ENCODE results near the gene NBEA. TPM values are rescaled to one million over a fixed set of nuclear protein-coding genes. Genes with fewer than 3 reads are reported as not detected.

The NBEA gene
- total RNA-seq, 1 donor from 2014 or later = 3.9 TPM

DNA sequence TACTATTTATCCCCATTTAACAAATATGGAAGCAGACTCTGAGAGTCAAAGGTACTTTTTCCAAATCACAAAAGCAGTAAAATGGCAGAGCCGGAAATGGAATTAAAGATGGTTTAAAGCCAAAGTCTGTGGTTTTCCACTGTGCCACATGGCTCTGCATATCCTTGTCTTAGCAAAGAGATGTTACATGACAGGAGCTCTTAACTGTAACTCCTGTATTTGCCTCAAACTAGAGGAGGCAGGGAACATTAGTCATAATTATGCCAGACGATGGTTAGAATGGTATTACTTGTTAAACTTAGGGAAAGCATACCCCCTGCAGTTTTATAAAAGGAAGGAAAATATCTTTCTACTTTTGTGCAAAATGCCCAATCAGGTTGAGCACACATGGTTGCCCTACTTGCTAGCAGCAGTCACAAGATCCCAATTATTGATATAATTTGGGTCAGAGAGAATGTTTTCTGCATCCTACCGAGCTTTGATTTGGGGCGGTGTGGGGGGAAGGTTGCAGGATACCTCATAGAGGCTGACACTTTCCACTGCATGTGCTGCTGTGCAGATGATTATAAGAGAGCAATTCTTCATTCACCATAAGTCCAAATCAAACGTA lies 576.4 kb downstream of the NBEA start:
- Mint-ChIP-seq H3K9me3 (no peaks in the 10 kb centered on the region), H3K36me3 (ENCODE audit: low read depth) (no peaks in the 10 kb centered on the region), H3K4me1 (no peaks in the 10 kb centered on the region), H3K27me3 (no peaks in the 10 kb centered on the region), H3K4me3 (no peak overlapping the region), H3K27ac (no peak overlapping the region)
- intact Hi-C loops (cut with micrococcal nuclease) = no loop called here
- CTCF ChIA-PET = no interaction called here
- ATAC-seq (ENCODE audit: low read depth) (no peak), DNase-seq (no peak)
- TF ChIP-seq, protein P1, sequence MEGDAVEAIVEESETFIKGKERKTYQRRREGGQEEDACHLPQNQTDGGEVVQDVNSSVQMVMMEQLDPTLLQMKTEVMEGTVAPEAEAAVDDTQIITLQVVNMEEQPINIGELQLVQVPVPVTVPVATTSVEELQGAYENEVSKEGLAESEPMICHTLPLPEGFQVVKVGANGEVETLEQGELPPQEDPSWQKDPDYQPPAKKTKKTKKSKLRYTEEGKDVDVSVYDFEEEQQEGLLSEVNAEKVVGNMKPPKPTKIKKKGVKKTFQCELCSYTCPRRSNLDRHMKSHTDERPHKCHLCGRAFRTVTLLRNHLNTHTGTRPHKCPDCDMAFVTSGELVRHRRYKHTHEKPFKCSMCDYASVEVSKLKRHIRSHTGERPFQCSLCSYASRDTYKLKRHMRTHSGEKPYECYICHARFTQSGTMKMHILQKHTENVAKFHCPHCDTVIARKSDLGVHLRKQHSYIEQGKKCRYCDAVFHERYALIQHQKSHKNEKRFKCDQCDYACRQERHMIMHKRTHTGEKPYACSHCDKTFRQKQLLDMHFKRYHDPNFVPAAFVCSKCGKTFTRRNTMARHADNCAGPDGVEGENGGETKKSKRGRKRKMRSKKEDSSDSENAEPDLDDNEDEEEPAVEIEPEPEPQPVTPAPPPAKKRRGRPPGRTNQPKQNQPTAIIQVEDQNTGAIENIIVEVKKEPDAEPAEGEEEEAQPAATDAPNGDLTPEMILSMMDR (IDR thresholded peaks at IDR 0.05) = no peak
- POLR2A ChIA-PET = no interaction called here

DNA sequence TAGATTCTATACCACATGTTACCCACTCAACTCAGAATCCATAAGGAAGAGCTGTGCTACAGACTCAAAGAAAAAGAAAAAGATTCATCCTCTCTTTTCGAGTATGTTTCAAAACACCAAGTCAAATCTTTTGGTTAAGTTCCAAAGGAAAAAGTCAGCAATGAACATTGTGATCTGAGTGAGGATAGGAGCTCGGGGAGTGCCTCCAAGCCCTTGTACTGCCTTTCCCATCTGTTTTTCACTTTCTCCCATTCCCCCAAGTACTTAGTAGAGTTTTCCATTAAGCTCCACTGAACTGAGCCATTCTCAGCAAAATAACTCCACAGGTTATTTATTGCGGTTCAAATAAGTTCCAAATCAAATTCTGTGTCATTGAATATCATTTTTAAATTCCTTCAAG lies 582.1 kb downstream of the NBEA start:
- intact Hi-C loops (cut with micrococcal nuclease) = no loop called here
- no peak for DNase-seq
- Mint-ChIP-seq H3K36me3 (ENCODE audit: low read depth) (no peaks in the 10 kb centered on the region), H3K9me3 (no peaks in the 10 kb centered on the region), H3K4me1 (no peaks in the 10 kb centered on the region), H3K27me3 (no peaks in the 10 kb centered on the region), H3K4me3 (no peak overlapping the region), H3K27ac (no peak overlapping the region)
- TF ChIP-seq, protein P1 (IDR thresholded peaks at IDR 0.05) = no peak
- no peak for ATAC-seq (ENCODE audit: low read depth)
- POLR2A ChIA-PET = no interaction called here
- CTCF ChIA-PET = no interaction called here

DNA sequence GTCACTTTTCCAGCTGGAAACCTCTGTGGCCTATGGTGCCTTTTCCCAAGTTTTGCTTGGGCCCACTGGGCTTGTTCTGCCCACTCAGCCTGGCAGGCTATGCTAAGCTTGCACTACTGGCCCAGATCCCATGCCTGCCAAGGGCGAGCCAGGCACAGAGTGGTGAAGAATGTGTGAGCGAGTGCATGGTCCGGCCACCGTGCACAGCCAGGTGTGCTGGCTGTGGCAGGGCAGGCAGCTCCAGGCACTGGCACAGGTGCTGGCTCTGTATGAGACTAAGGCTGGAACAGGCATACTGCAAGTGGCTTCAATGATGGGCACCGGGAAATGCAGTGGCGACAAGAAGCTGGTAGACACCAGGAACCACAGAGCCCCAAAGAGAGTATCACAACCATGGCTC lies 584.5 kb downstream of the NBEA start:
- no peak for DNase-seq
- POLR2A ChIA-PET = no interaction called here
- intact Hi-C loops (cut with micrococcal nuclease) = no loop called here
- no peak overlapping the region for H3K4me3 Mint-ChIP-seq
- CTCF ChIA-PET = no interaction called here
- no peaks in the 10 kb centered on the region for H3K9me3 Mint-ChIP-seq
- no peaks in the 10 kb centered on the region for H3K36me3 Mint-ChIP-seq (ENCODE audit: low read depth)
- H3K4me1 Mint-ChIP-seq = no peaks in the 10 kb centered on the region
- no peak for ATAC-seq (ENCODE audit: low read depth)
- no peak overlapping the region for H3K27ac Mint-ChIP-seq
- TF ChIP-seq, protein P1 (IDR thresholded peaks at IDR 0.05) = no peak
- H3K27me3 Mint-ChIP-seq = no peaks in the 10 kb centered on the region

DNA sequence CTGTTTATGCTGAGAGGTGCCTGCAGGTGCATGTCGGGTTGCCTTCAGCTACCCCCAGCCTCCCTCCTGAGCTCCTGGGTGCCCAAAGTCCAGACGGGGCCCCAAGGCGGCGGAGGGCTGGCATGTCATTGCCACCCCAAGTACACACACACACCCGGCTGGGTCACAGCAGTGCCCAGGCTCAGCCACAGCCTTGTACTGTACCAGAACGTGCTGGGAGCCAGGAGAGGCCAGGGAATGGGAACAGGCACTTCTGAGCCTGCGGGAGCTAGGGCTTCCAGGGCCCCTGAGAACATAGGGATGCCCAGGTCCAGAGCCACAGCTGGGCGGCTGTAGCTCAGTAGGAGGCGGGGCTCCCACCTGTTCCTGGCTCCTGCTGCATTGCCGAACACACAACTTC lies 585.4 kb downstream of the NBEA start:
- intact Hi-C loops (cut with micrococcal nuclease) = no loop called here
- DNase-seq (no peak), ATAC-seq (ENCODE audit: low read depth) (no peak)
- ChIA-PET POLR2A (no interaction called here), CTCF (no interaction called here)
- no peaks in the 10 kb centered on the region for H3K36me3 Mint-ChIP-seq (ENCODE audit: low read depth)
- H3K27ac Mint-ChIP-seq = no peak overlapping the region
- no peaks in the 10 kb centered on the region for H3K27me3 Mint-ChIP-seq
- no peaks in the 10 kb centered on the region for H3K4me1 Mint-ChIP-seq
- no peaks in the 10 kb centered on the region for H3K9me3 Mint-ChIP-seq
- TF ChIP-seq, protein P1 (IDR thresholded peaks at IDR 0.05) = no peak
- H3K4me3 Mint-ChIP-seq = no peak overlapping the region

DNA sequence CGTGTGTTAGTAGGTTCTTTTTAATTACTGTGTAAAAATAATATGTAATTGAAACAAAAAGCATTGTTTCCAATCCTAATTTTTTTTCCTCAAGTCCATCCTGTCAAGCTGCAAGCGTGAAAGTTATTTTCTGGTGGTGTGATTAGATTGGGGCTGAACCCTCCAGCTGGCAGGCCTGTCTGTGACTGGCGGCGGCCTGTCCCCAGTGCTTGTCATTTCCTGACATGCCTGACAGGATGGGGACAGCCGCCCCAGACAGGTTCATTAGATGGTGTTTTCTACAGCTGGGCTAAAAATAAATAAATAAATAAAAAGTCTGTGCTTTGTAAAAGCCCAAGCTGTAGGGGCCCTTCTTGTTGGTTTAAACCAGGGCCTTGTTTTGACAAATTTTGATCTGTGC lies 588.1 kb downstream of the NBEA start:
- intact Hi-C loops (cut with micrococcal nuclease) = no loop called here
- Mint-ChIP-seq H3K4me1 (no peaks in the 10 kb centered on the region), H3K27ac (no peak overlapping the region), H3K4me3 (no peak overlapping the region), H3K36me3 (ENCODE audit: low read depth) (no peaks in the 10 kb centered on the region), H3K9me3 (no peaks in the 10 kb centered on the region), H3K27me3 (no peaks in the 10 kb centered on the region)
- TF ChIP-seq, protein P1 (IDR thresholded peaks at IDR 0.05) = no peak
- ATAC-seq (ENCODE audit: low read depth) (no peak), DNase-seq (no peak)
- POLR2A ChIA-PET = interaction anchor here (0.5 kb wide), 1 partner anchor 17 kb away, joined by 3 read pairs; no protein-coding TSS in a partner anchor
- CTCF ChIA-PET = no interaction called here

Measured in activated B cell treated with CpG ODN at 0.5 μM for 24 hours (primary cell).